Parathyroid adenoma (tissue), 2 donors: Measurements from ENCODE around the gene HDGFL3.
"Not testable (repeated sequence)": the region's sequence is repeated elsewhere in the genome, so short reads cannot be mapped to it uniquely, and the experiment has no call there.

Experiments
- H2AFZ ChIP-seq: fragments of 300-600 bp; sonication (generic); one replicate; pipeline ENCODE4 v1.7.0; 2017; ENCODE audit warnings: antibody characterized with exemption, mild to moderate bottlenecking
- H3K27ac ChIP-seq: fragments of 300-600 bp; sonication (generic); one replicate; pipeline ENCODE4 v1.7.0; 2017
- H3K27me3 ChIP-seq: fragments of 300-600 bp; sonication (generic); one replicate; pipeline ENCODE4 v1.7.0; 2017; ENCODE audit warnings: low read length; ENCODE audit not compliant: control insufficient read depth, insufficient read depth
- H3K36me3 ChIP-seq: fragments of 300-600 bp; sonication (generic); one replicate; pipeline ENCODE4 v1.7.0; 2017; ENCODE audit warnings: low read length; ENCODE audit not compliant: control insufficient read depth, insufficient read depth
- H3K4me1 ChIP-seq: fragments of 300-600 bp; sonication (generic); one replicate; pipeline ENCODE4 v1.7.0; 2017; ENCODE audit warnings: control low read depth
- H3K4me2 ChIP-seq: fragments of 300-600 bp; sonication (generic); one replicate; pipeline ENCODE4 v1.7.0; 2017; ENCODE audit warnings: low read length
- H3K4me3 ChIP-seq: fragments of 300-600 bp; sonication (generic); one replicate; pipeline ENCODE4 v1.7.0; 2017; ENCODE audit warnings: low read depth, low read length
- H3K79me2 ChIP-seq: fragments of 300-600 bp; sonication (generic); one replicate; pipeline ENCODE4 v1.7.0; 2017; ENCODE audit warnings: control low read depth
- H3K9ac ChIP-seq: fragments of 300-600 bp; sonication (generic); one replicate; pipeline ENCODE4 v1.7.0; 2017; ENCODE audit warnings: mild to moderate bottlenecking
- H3K9me3 ChIP-seq: fragments of 300-600 bp; sonication (generic); one replicate; pipeline ENCODE4 v1.7.0; 2017; ENCODE audit warnings: low read length; ENCODE audit not compliant: control insufficient read depth
- TF ChIP-seq, protein P1 (sequence below): fragments of 300-600 bp; sonication (generic); IDR thresholded peaks from one replicate; pipeline ENCODE4 v1.7.0; 2017; ENCODE audit warnings: antibody characterized with exemption, mild to moderate bottlenecking
- donor health status: primary hyperparathyroidism.

The HDGFL3 gene

DNA sequence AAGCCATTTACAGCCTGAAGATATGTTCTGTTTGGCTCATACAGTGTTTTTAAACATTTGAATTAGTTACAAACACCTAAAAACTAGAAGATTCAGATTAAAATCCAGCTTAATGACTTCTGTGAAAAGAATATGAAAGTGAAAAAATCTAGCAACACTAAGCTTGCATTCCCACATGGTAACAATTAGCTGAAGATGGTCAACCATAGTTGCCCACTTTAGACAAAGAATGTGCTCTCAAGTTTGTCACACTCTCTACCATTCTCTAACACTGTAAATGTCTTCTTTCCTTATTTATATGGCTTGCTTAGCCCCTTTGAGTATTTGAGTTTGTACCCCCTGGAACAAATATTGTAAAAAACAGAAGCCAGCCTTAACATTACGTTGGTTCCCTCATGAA is 32.7 kb downstream of the HDGFL3 start:
- H3K9me3 ChIP-seq = no peaks in the 10 kb centered on the region
- H3K79me2 ChIP-seq = peaks cover 11% of the 10 kb centered on the region
- no peak overlapping the region for H2AFZ ChIP-seq
- TF ChIP-seq, protein P1, sequence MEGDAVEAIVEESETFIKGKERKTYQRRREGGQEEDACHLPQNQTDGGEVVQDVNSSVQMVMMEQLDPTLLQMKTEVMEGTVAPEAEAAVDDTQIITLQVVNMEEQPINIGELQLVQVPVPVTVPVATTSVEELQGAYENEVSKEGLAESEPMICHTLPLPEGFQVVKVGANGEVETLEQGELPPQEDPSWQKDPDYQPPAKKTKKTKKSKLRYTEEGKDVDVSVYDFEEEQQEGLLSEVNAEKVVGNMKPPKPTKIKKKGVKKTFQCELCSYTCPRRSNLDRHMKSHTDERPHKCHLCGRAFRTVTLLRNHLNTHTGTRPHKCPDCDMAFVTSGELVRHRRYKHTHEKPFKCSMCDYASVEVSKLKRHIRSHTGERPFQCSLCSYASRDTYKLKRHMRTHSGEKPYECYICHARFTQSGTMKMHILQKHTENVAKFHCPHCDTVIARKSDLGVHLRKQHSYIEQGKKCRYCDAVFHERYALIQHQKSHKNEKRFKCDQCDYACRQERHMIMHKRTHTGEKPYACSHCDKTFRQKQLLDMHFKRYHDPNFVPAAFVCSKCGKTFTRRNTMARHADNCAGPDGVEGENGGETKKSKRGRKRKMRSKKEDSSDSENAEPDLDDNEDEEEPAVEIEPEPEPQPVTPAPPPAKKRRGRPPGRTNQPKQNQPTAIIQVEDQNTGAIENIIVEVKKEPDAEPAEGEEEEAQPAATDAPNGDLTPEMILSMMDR = no peak
- H3K4me3 ChIP-seq = no peak overlapping the region
- no peak overlapping the region for H3K27ac ChIP-seq
- H3K36me3 ChIP-seq = no peaks in the 10 kb centered on the region
- no peak overlapping the region for H3K9ac ChIP-seq
- H3K27me3 ChIP-seq = no peaks in the 10 kb centered on the region
- H3K4me1 ChIP-seq = no peaks in the 10 kb centered on the region
- no peak overlapping the region for H3K4me2 ChIP-seq

DNA sequence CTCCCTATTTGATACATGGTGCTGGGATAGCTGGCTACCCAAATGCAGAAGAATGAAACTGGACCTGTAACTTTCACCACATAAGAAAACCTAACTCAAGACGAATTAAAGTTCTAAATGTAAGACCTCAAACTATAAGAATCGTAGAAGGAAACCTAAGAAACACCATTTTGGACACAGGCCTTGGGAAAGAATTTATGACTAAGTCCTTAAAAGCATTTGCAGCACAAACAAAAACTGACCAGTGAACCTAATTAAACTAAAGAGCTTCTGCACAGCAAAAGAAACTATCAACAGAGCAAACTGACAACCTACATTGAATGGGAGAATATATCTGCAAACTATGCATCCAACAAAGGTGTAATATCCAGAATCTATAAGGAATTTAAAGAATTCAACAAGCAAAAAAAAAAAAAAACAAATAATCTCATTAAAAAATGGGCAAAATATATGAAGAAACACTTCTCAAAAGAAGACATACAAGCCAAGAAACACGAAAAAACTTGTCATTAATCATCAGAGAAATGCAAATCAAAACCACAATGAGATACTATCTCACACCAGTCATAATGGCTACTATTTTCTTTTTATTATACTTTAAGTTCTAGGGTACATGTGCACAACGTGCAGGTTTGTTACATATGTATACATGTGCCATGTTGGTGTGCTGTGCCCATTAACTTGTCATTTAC is 37.0 kb downstream of the HDGFL3 start:
- Histone ChIP-seq H3K4me2 (no peak overlapping the region), H3K27ac (no peak overlapping the region), H3K9me3 (no peaks in the 10 kb centered on the region), H3K79me2 (peaks cover 21% of the 10 kb centered on the region), H3K36me3 (no peaks in the 10 kb centered on the region), H3K27me3 (no peaks in the 10 kb centered on the region), H3K9ac (no peak overlapping the region), H3K4me3 (no peak overlapping the region), H2AFZ (no peak overlapping the region), H3K4me1 (no peaks in the 10 kb centered on the region)
- TF ChIP-seq, protein P1 = no peak

DNA sequence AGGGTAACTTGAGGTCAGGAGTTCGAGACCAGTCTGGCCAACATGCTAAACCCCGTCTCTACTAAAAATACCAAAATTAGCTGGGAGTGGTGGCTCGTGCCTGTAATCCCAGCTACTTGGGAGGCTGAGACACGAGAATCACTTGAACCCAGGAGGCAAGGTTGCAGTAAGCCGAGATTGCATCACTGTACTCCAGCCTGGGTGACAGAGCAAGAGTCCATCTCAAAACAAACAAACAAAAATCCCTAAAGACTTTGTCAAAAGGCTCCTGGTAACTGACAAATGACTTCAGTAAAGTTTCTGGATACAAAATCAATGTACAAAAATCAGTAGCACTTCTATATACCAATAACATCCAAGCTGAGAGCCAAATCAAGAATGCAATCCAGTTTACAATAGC is 38.0 kb downstream of the HDGFL3 start:
- H3K36me3 ChIP-seq, H2AFZ ChIP-seq, H3K4me3 ChIP-seq, H3K27ac ChIP-seq, H3K9me3 ChIP-seq, H3K4me1 ChIP-seq, H3K4me2 ChIP-seq, H3K9ac ChIP-seq, H3K27me3 ChIP-seq: not testable (repeated sequence)
- peaks cover 23% of the 10 kb centered on the region for H3K79me2 ChIP-seq

DNA sequence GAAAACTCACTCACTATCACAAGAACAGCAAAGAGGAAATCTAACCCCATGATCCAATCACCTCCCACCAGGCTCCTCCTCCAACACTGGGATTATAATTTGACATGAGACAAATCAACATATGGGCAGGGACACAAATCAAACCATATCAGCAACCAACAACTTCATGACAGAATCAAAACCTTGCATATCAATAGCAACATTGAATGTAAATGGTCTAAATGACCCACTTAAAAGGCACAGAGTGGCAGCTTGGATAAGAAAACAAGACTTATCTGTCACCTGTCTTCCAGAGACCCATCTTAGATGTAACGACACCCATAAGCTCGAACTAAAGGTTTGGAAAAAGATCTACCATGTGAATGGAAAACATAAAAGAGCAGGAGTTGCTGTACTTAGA is 40.8 kb downstream of the HDGFL3 start:
- H3K9me3 ChIP-seq = no peaks in the 10 kb centered on the region
- H3K27me3 ChIP-seq = no peaks in the 10 kb centered on the region
- no peak overlapping the region for H3K27ac ChIP-seq
- no peaks in the 10 kb centered on the region for H3K36me3 ChIP-seq
- H3K4me2 ChIP-seq = no peak overlapping the region
- peaks cover 21% of the 10 kb centered on the region for H3K79me2 ChIP-seq
- no peaks in the 10 kb centered on the region for H3K4me1 ChIP-seq
- H3K9ac ChIP-seq = no peak overlapping the region
- no peak overlapping the region for H3K4me3 ChIP-seq
- TF ChIP-seq, protein P1 = no peak
- no peak overlapping the region for H2AFZ ChIP-seq

DNA sequence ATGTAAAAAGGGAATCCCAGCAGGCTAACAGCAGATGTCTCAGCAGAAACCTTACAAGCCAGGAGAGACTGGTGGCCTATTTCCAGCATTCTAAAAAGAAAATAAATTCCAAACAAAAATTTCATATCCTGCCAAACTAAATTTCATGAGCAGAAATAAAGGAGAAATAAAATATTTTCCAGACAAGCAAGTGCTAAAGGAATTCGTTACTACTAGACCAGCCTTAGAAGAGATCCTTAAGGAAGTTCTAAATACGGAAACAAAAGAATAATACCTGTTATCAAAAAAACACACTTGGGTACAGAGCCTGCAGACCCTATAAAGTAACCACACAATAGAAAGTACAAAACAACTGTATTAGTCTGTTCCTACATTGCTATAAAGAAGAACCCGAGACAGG is 41.4 kb downstream of the HDGFL3 start:
- Histone ChIP-seq H3K36me3 (no peaks in the 10 kb centered on the region), H3K4me2 (no peak overlapping the region), H3K9ac (no peak overlapping the region), H3K9me3 (no peaks in the 10 kb centered on the region), H3K4me3 (no peak overlapping the region), H3K27me3 (no peaks in the 10 kb centered on the region), H3K27ac (no peak overlapping the region), H3K79me2 (peaks cover 21% of the 10 kb centered on the region), H2AFZ (no peak overlapping the region), H3K4me1 (no peaks in the 10 kb centered on the region)
- TF ChIP-seq, protein P1 = no peak
